GM20000 (cell line): ENCODE measurements around the gene ZIC3.

Source experiments
- DNase-seq: peaks from one replicate; pipeline ENCODE4 v3.0.0; 2012; ENCODE audit warnings: low spot score
- CTCF ChIP-seq: IDR thresholded peaks from 2 replicates; pipeline ENCODE4 v1.5.1; 2012; ENCODE audit warnings: mild to moderate bottlenecking, control low read depth; ENCODE audit errors: extremely low read depth, missing control alignments

ZIC3 gene

DNA sequence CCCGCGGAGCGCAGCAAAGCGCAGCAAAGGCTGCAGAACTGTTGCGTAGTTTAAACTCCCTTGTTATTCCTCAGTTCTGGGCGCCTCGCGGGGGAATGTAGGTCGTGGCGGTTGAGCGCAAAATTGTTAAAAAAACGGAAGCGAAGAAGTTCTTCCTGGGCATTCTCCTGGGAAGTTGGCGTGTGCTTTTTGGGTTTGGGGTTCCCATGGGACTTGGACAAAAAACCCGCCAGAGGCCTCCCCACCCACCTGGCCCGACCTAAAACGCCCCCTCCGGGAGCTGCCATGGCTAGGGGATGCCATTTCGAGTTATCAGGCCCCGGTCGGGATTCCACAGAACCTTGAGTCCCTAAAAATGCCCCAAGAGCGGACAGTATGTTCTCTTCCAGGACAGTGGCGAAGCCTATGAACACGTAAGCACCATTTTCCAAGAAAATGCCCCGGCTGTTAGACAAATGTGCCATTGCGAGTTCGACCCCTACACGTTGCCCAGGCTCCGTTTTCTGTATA lies 8.9 kb downstream of the ZIC3 start:
- no peak for TF ChIP-seq CTCF
- DNase-seq: no peak

- no peak for TF ChIP-seq CTCF
- no peak for DNase-seq
Observed at GRCh38 chrX:137575596-137576255, 9.8 kb downstream of the ZIC3 start.

DNA sequence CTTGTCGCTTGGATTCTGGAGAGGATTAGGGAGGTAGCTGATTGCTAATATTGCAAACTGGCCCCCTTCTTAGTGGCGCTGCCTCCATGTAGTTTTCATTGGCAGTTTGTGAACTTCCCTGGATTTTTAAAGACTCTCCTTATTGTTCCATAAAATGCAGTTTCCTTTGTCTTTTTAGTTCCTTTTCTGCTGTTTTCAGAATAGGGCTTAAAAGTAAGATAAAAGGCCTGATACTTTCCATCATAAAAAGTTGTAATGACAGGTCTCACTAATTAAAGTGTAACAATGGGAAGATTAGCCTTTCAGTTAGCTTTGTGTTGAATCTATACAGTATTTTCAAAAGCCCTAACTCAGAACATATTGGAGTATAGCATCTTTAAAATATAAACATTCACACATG lies 21.2 kb downstream of the ZIC3 start:
- DNase-seq: no peak
- TF ChIP-seq CTCF: no peak

- no peak for TF ChIP-seq CTCF
- DNase-seq: no peak
Observed at GRCh38 chrX:137600769-137601168, 34.8 kb downstream of the ZIC3 start.
